Karpas-422 (cell line): ENCODE data around the gene ZMIZ1. TPM values are rescaled to one million over a fixed set of nuclear protein-coding genes. Genes with fewer than 3 reads are reported as not detected.
"Not testable (repeated sequence)": the region's sequence is repeated elsewhere in the genome, so short reads cannot be mapped to it uniquely, and the experiment has no call there.

Experiments
- DNase-seq: peaks from one replicate; pipeline ENCODE4 v3.0.0-alpha.2; 2015
- H2AFZ ChIP-seq: fragments of 200-600 bp; sonication (generic); 2 replicates; pipeline ENCODE4 v1.6.1; 2014; ENCODE audit warnings: antibody characterized with exemption, low read length, mixed read lengths
- H3K27ac ChIP-seq: fragments of 200-600 bp; sonication (generic); 2 replicates; pipeline ENCODE4 v1.5.1; 2014; ENCODE audit warnings: mild to moderate bottlenecking, low read length, moderate library complexity
- H3K27me3 ChIP-seq: fragments of 200-600 bp; sonication (generic); 2 replicates; pipeline ENCODE4 v1.6.1; 2014; ENCODE audit warnings: low read length, mixed read lengths
- H3K36me3 ChIP-seq: fragments of 200-600 bp; sonication (generic); 2 replicates; pipeline ENCODE4 v1.6.1; 2014; ENCODE audit warnings: low read length, mixed read lengths; ENCODE audit not compliant: insufficient read depth
- H3K4me1 ChIP-seq: fragments of 200-600 bp; sonication (generic); 2 replicates; pipeline ENCODE4 v1.6.1; 2014; ENCODE audit warnings: mild to moderate bottlenecking, low read length, mixed read lengths
- H3K4me2 ChIP-seq: fragments of 200-600 bp; sonication (generic); 2 replicates; pipeline ENCODE4 v1.6.1; 2014; ENCODE audit warnings: low read length, low read depth, mild to moderate bottlenecking; ENCODE audit not compliant: poor library complexity, severe bottlenecking
- H3K4me3 ChIP-seq: fragments of 200-600 bp; sonication (generic); 2 replicates; pipeline ENCODE4 v1.5.1; 2014; ENCODE audit warnings: mild to moderate bottlenecking, antibody characterized with exemption, low read length, mixed read lengths
- H3K79me2 ChIP-seq: fragments of 200-600 bp; sonication (generic); 2 replicates; pipeline ENCODE4 v1.6.1; 2014; ENCODE audit warnings: mild to moderate bottlenecking, low read length, mixed read lengths
- H3K9ac ChIP-seq: fragments of 200-600 bp; sonication (generic); 2 replicates; pipeline ENCODE4 v1.6.0; 2014; ENCODE audit warnings: low read length
- H3K9me2 ChIP-seq: fragments of 200-600 bp; sonication (generic), shearing (Covaris generic); replicated peaks from 2 replicates; pipeline ENCODE4 v1.6.0; 2014; ENCODE audit warnings: mild to moderate bottlenecking, low read length, moderate library complexity; ENCODE audit not compliant: insufficient read depth
- H3K9me3 ChIP-seq: fragments of 300-700, 200-600 bp; sonication (generic); 2 replicates; pipeline ENCODE4 v1.6.1; 2014; ENCODE audit warnings: low read length, mixed read lengths
- H4K20me1 ChIP-seq: fragments of 200-600 bp; sonication (generic); 2 replicates; pipeline ENCODE4 v1.6.1; 2014; ENCODE audit warnings: mild to moderate bottlenecking, antibody characterized with exemption, low read length, low read depth; ENCODE audit not compliant: insufficient read depth
- total RNA-seq: library from RNA; depleted of rRNA; stranded (reverse); fragments of >200 nt; shearing (Covaris generic); gene quantifications from 2 replicates; pipeline ENCODE4 v1.2.3, GENCODE V29; 2014; ENCODE audit warnings: low replicate concordance

Gene ZMIZ1
- total RNA-seq, 1 experiment from 2014 or later: 73.1 TPM

DNA sequence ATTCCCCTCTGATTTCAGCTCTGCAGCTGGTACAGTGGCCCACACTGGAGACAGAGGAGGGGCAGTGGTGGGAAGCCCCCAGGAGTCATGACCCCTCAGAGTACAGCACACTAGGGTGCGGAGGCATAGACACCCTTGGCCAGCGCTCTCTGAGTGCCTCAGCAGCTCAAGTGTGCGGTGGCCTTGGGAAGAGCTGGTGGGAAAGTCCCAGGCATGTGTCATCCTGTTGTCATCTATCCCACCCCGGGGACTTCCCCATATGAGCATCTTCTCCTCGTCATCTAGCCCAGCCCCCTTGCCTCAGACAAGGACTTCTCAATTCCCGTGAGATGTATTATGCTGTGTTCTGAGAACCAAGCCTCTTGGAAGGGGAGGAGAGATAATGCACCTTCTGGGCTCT is 262.9 kb downstream of the ZMIZ1 start:
- Histone ChIP-seq H4K20me1 (no peaks in the 10 kb centered on the region), H3K4me3 (no peak overlapping the region), H3K36me3 (no peaks in the 10 kb centered on the region), H3K4me2 (no peak overlapping the region), H3K9me3 (no peaks in the 10 kb centered on the region), H3K79me2 (no peaks in the 10 kb centered on the region), H2AFZ (no peak overlapping the region), H3K4me1 (peaks cover 8% of the 10 kb centered on the region), H3K9me2 (no peaks in the 10 kb centered on the region; the same call in 1 of the 2 replicates), H3K27ac (no peak overlapping the region), H3K9ac (no peak overlapping the region), H3K27me3 (no peaks in the 10 kb centered on the region)
- no peak for DNase-seq

DNA sequence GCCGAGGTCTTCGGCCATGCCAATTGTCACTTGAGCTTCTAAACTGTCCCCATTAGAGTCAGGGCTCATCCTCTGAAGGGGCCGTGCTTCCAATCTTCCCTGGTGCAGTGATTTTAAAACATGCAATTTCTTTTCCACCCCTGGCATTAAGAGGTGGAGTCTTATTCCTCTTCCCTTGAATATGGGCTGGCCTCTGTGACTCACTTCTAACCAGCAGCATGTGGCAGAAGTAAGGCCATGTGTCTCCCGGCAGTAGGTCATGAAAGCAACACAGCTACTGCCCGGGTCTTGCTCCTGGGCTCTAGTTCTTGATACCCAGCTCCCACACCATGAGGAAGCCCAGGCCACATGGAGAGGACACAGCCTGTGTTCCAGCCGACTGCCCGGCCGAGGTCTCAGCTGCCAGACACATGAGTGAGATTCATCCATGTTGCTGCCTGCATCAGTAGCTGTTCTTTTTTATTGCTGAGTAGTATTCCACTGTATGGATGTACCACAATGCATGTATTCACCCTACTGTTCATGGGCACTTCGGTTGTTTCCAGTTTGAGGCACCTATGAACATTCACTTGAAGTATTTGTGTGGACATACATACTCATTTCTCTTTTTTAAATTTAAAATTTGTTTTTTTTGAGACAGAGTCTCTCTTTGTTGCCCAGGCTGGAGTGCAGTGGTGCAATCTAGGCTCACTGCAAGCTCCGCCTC is 264.0 kb downstream of the ZMIZ1 start:
- H3K4me1 ChIP-seq, H3K9ac ChIP-seq, H3K9me3 ChIP-seq, H3K79me2 ChIP-seq, H3K36me3 ChIP-seq, H3K27me3 ChIP-seq, H3K27ac ChIP-seq, DNase-seq, H3K4me2 ChIP-seq, H3K9me2 ChIP-seq, H4K20me1 ChIP-seq, H3K4me3 ChIP-seq, H2AFZ ChIP-seq: not testable (repeated sequence)

DNA sequence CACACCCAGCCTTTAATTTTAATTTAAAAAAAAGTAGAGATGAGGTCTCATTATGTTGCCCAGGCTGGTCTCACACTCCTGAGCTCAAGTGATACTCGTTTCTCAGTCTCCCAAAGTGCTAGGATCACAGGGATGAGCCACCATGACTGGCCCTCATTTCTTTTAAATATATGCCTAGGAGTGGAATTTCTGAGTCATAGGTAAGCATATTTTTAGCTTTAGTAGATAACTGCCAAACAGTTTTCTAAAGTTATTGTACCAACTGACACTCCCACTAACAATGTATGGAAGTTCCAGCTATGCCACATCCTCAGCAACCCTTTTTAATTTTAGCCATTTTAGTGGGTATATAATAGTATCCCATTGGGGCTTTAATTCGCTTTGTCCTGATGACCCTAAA is 264.7 kb downstream of the ZMIZ1 start:
- no peaks in the 10 kb centered on the region for H3K79me2 ChIP-seq
- no peaks in the 10 kb centered on the region; the same call in 1 of the 2 replicates for H3K9me2 ChIP-seq
- H3K9me3 ChIP-seq: no peaks in the 10 kb centered on the region
- H3K4me2 ChIP-seq: no peak overlapping the region
- DNase-seq: no peak
- no peak overlapping the region for H3K4me3 ChIP-seq
- H3K36me3 ChIP-seq: no peaks in the 10 kb centered on the region
- H3K27ac ChIP-seq: no peak overlapping the region
- H4K20me1 ChIP-seq: no peaks in the 10 kb centered on the region
- H3K9ac ChIP-seq: no peak overlapping the region
- H3K27me3 ChIP-seq: peaks cover 4% of the 10 kb centered on the region; the same call in 1 of the 2 replicates
- no peaks in the 10 kb centered on the region for H3K4me1 ChIP-seq
- H2AFZ ChIP-seq: no peak overlapping the region

DNA sequence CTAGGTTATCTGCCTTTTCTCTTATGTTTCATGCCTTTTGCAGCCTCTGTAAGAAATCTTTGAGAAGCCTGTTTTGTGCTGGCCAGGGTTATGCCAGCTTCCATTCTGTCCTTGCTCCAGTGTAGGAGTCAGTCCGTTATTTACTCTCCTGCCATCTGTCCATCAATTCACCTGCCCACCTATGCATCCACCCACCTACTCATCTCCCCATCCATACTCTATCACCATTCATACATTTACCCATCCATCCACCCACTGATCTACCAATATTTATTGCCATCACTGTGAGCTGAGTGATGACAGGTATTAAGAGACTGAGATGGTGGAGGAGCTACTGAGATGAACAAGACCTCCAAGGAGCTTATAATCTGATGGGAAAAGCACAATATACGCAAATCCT is 265.8 kb downstream of the ZMIZ1 start:
- Histone ChIP-seq H3K4me2 (no peak overlapping the region), H2AFZ (no peak overlapping the region), H3K9me3 (no peaks in the 10 kb centered on the region), H3K36me3 (no peaks in the 10 kb centered on the region), H3K9me2 (no peaks in the 10 kb centered on the region; the same call in 1 of the 2 replicates), H3K4me1 (no peaks in the 10 kb centered on the region), H3K9ac (no peak overlapping the region), H3K79me2 (no peaks in the 10 kb centered on the region), H3K27ac (no peak overlapping the region), H3K4me3 (no peak overlapping the region), H3K27me3 (peaks cover 4% of the 10 kb centered on the region; the same call in 1 of the 2 replicates), H4K20me1 (no peaks in the 10 kb centered on the region)
- no peak for DNase-seq

DNA sequence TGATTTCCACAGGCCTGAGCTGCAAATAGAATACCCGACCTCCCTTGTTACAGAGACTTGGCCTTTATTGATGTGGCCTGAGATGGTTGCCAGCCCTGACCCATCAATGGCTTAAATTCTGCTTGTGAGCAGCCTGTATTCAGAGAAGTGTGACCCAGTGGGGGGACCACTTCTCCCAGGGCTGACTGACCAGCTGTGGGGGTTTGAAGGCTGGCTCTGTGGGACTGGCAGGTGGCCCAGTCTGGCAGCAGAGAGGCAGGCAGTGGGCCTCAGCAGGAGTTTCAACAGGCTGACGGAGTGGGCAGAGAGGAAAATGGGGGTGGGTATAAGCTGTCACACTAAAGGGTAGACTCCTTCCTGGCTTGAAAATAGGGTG is 266.3 kb downstream of the ZMIZ1 start:
- Histone ChIP-seq H3K79me2 (no peaks in the 10 kb centered on the region), H2AFZ (no peak overlapping the region), H3K9me3 (no peaks in the 10 kb centered on the region), H3K4me2 (no peak overlapping the region), H3K36me3 (no peaks in the 10 kb centered on the region), H3K4me3 (no peak overlapping the region), H3K27ac (no peak overlapping the region), H3K9me2 (no peaks in the 10 kb centered on the region; the same call in 1 of the 2 replicates), H3K9ac (no peak overlapping the region), H3K27me3 (peaks cover 4% of the 10 kb centered on the region; the same call in 1 of the 2 replicates), H3K4me1 (no peaks in the 10 kb centered on the region), H4K20me1 (no peaks in the 10 kb centered on the region)
- DNase-seq: no peak

DNA sequence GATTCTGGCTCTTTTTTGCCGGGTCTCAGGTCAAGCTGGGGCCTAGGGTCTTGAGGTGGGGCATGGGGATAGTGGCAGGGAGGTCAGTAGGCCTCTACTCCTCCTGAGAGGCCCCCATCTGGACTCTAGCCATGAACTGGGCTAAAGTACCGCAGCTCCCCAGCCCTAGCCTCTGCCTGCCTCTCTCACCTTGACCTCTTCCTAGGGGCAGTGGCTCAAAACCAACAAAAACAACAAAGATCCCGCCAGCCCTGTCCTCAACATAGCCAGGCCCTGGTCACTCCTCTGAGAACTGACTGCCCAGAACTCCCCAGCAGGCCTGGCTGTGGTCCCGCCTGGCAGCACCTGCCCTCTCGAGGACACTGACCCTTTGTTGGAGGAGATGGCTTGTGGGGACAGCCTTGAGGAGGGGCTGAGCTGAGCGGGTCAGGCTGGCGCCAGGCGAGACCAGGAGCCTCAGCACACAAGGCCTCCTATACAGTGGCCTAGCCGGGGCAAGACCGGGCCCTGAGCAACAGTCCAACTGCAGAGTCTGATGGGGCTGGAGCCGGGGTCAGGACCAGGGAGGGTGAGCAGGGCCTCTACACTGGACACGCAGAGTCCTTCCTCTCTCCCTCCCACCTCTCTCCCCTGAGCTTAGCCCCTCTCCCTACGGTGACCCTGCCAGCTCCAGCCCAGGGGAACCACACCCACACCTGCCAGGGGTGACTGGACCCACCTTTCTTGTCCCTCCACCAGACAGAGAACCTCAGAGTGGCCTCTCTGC is 266.9 kb downstream of the ZMIZ1 start:
- Histone ChIP-seq H3K4me2 (no peak overlapping the region), H3K9me3 (no peaks in the 10 kb centered on the region), H3K4me3 (no peak overlapping the region), H3K9ac (no peak overlapping the region), H3K36me3 (no peaks in the 10 kb centered on the region), H3K4me1 (peaks cover under 1% of the 10 kb centered on the region), H3K27ac (no peak overlapping the region), H2AFZ (no peak overlapping the region), H4K20me1 (no peaks in the 10 kb centered on the region), H3K9me2 (no peaks in the 10 kb centered on the region; the same call in 1 of the 2 replicates), H3K27me3 (peaks cover 4% of the 10 kb centered on the region; the same call in 1 of the 2 replicates), H3K79me2 (no peaks in the 10 kb centered on the region)
- DNase-seq: no peak

DNA sequence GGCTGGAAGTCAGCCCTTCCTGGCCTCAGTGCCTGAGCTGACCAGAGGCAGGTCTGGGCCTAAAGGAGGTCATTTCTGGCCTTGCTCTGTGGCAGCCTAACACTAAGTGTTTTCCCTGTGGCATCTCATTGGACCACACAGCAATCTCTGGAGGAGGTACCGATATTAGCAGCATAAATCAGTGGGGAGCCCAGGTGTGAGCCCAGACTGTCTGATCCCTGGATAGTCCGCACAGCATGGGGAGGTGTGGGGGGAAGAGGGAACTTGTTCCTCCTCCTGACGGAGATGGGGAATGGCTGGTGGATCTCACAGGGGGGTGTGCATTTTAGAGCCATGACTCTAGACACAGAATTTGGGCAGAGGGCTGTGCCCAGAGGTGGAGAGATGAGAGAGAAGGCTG is 267.5 kb downstream of the ZMIZ1 start:
- no peak overlapping the region for H2AFZ ChIP-seq
- H3K4me1 ChIP-seq: peaks cover 5% of the 10 kb centered on the region
- no peaks in the 10 kb centered on the region for H3K79me2 ChIP-seq
- peaks cover 4% of the 10 kb centered on the region; the same call in 1 of the 2 replicates for H3K27me3 ChIP-seq
- no peaks in the 10 kb centered on the region for H3K9me3 ChIP-seq
- H4K20me1 ChIP-seq: no peaks in the 10 kb centered on the region
- H3K27ac ChIP-seq: no peak overlapping the region
- no peaks in the 10 kb centered on the region; the same call in 1 of the 2 replicates for H3K9me2 ChIP-seq
- no peak overlapping the region for H3K4me2 ChIP-seq
- H3K4me3 ChIP-seq: no peak overlapping the region
- H3K9ac ChIP-seq: no peak overlapping the region
- H3K36me3 ChIP-seq: no peaks in the 10 kb centered on the region
- no peak for DNase-seq

DNA sequence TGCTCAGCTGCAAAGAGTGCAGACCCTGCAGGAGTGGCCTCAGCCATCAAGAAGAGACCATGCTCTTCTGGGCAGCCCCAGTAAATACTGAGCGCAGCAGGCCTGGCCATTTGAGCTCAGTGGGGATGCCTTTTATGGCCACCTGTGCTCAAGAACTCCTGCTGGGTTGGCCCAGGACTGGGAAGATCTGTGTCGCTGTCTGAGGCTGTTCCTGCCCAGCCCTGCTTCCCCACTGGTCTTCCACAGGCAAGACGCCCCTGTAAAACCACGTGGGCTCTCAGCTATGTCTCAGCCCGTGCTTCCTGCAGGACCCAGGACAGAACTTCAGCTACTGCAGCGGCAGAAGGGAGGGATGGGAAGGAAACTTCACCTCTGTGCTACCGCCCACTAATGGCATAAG is 268.0 kb downstream of the ZMIZ1 start:
- H3K4me1 ChIP-seq: peaks cover 5% of the 10 kb centered on the region
- H2AFZ ChIP-seq: no peak overlapping the region
- no peak overlapping the region for H3K4me3 ChIP-seq
- no peaks in the 10 kb centered on the region for H4K20me1 ChIP-seq
- H3K4me2 ChIP-seq: no peak overlapping the region
- no peak overlapping the region for H3K9ac ChIP-seq
- H3K36me3 ChIP-seq: no peaks in the 10 kb centered on the region
- H3K27me3 ChIP-seq: peaks cover 4% of the 10 kb centered on the region; the same call in 1 of the 2 replicates
- H3K27ac ChIP-seq: no peak overlapping the region
- no peaks in the 10 kb centered on the region for H3K79me2 ChIP-seq
- no peak for DNase-seq
- no peaks in the 10 kb centered on the region for H3K9me3 ChIP-seq
- no peaks in the 10 kb centered on the region; the same call in 1 of the 2 replicates for H3K9me2 ChIP-seq
